Parathyroid adenoma (tissue), 2 donors: ENCODE measurements around the gene MICOS13.

Source experiments
- H2AFZ ChIP-seq: fragments of 300-600 bp; sonication (generic); one replicate; pipeline ENCODE4 v1.7.0; 2017; ENCODE audit warnings: antibody characterized with exemption, mild to moderate bottlenecking
- H3K27ac ChIP-seq: fragments of 300-600 bp; sonication (generic); one replicate; pipeline ENCODE4 v1.7.0; 2017
- H3K27me3 ChIP-seq: fragments of 300-600 bp; sonication (generic); one replicate; pipeline ENCODE4 v1.7.0; 2017; ENCODE audit warnings: low read length; ENCODE audit not compliant: control insufficient read depth, insufficient read depth
- H3K36me3 ChIP-seq: fragments of 300-600 bp; sonication (generic); one replicate; pipeline ENCODE4 v1.7.0; 2017; ENCODE audit warnings: low read length; ENCODE audit not compliant: control insufficient read depth, insufficient read depth
- H3K4me1 ChIP-seq: fragments of 300-600 bp; sonication (generic); one replicate; pipeline ENCODE4 v1.7.0; 2017; ENCODE audit warnings: control low read depth
- H3K4me2 ChIP-seq: fragments of 300-600 bp; sonication (generic); one replicate; pipeline ENCODE4 v1.7.0; 2017; ENCODE audit warnings: low read length
- H3K4me3 ChIP-seq: fragments of 300-600 bp; sonication (generic); one replicate; pipeline ENCODE4 v1.7.0; 2017; ENCODE audit warnings: low read depth, low read length
- H3K79me2 ChIP-seq: fragments of 300-600 bp; sonication (generic); one replicate; pipeline ENCODE4 v1.7.0; 2017; ENCODE audit warnings: control low read depth
- H3K9ac ChIP-seq: fragments of 300-600 bp; sonication (generic); one replicate; pipeline ENCODE4 v1.7.0; 2017; ENCODE audit warnings: mild to moderate bottlenecking
- H3K9me3 ChIP-seq: fragments of 300-600 bp; sonication (generic); one replicate; pipeline ENCODE4 v1.7.0; 2017; ENCODE audit warnings: low read length; ENCODE audit not compliant: control insufficient read depth
- CTCF ChIP-seq: fragments of 300-600 bp; sonication (generic); IDR thresholded peaks from one replicate; pipeline ENCODE4 v1.7.0; 2017; ENCODE audit warnings: antibody characterized with exemption, mild to moderate bottlenecking
- donor health status: primary hyperparathyroidism.

MICOS13 gene

DNA sequence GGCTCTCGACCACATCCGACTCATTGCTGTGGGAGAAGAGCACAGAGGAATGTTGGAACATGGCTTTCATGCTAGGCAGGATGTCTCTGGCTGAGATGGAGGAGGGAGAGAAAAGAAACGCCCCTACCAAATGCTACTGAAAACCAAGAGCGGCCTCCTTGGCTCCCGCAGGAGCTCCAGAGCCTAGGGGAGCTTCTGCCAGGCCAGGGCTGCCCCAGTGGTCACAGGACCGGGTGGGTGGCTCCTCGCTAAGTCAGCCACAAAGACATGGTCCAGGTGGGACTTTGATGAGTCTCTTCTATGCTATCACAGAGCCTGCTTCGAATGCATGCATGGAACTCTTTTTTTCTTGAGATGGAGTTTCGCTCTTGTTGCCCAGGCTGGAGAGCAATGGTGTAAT, 32.9 kb upstream of the MICOS13 start:
- no peaks in the 10 kb centered on the region for H3K4me1 ChIP-seq
- H3K36me3 ChIP-seq, result no peaks in the 10 kb centered on the region
- H3K27me3 ChIP-seq, result no peaks in the 10 kb centered on the region
- H2AFZ ChIP-seq, result no peak overlapping the region
- H3K4me3 ChIP-seq, result no peak overlapping the region
- no peak overlapping the region for H3K27ac ChIP-seq
- no peak overlapping the region for H3K4me2 ChIP-seq
- no peak overlapping the region for H3K9ac ChIP-seq
- no peak for TF ChIP-seq CTCF
- peaks cover 25% of the 10 kb centered on the region for H3K79me2 ChIP-seq
- no peaks in the 10 kb centered on the region for H3K9me3 ChIP-seq

DNA sequence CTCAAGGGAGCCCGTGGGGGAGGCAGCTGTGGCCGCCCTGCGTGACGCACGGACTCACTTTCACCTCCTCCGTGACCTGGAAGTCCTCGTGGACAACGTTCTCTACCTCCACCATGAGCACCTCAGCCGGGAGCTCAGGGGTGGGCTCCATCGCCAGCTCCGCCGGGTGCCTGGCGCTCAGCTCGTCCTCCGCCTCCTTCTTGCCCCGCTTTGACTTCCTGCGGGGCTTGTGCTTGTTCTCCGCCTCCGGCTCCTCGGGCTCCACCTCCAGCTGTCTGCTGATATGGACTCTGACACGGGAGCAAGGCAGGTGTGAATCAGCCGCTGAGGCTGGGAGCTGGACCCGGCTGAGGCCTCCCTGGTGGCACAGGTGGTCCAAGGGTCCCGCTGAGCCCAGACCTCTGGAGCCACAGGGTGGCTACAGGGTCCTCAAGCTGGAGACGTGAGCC, 31.4 kb upstream of the MICOS13 start:
- no peak for TF ChIP-seq CTCF
- Histone ChIP-seq H2AFZ (no peak overlapping the region), H3K9me3 (no peaks in the 10 kb centered on the region), H3K4me3 (no peak overlapping the region), H3K4me2 (no peak overlapping the region), H3K79me2 (peaks cover 10% of the 10 kb centered on the region), H3K27ac (no peak overlapping the region), H3K9ac (no peak overlapping the region), H3K27me3 (no peaks in the 10 kb centered on the region), H3K36me3 (no peaks in the 10 kb centered on the region), H3K4me1 (no peaks in the 10 kb centered on the region)

DNA sequence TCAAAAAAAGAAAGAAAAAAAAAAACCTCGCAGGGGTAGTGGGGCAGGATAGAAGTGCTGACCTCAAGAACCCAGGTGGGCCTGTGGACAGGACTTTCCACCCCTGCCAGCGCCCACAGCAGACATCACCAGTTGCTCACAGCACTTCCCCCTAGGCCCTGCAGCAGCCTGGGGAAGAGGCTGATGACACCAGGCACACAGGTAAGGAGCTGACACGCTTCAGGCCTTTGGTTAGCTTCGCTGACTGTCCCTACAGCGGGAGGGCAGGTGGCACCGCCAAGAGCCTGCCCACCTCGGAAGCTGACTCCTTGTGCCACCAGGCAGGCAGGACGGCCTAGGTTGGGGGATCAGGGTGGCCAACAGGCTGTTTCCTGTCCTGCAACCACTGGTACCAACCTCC, 30.7 kb upstream of the MICOS13 start:
- no peaks in the 10 kb centered on the region for H3K27me3 ChIP-seq
- H3K27ac ChIP-seq, result no peak overlapping the region
- no peaks in the 10 kb centered on the region for H3K9me3 ChIP-seq
- no peak overlapping the region for H3K9ac ChIP-seq
- H2AFZ ChIP-seq, result no peak overlapping the region
- no peaks in the 10 kb centered on the region for H3K36me3 ChIP-seq
- peaks cover 11% of the 10 kb centered on the region for H3K79me2 ChIP-seq
- TF ChIP-seq CTCF, result no peak
- no peak overlapping the region for H3K4me2 ChIP-seq
- H3K4me3 ChIP-seq, result no peak overlapping the region
- H3K4me1 ChIP-seq, result no peaks in the 10 kb centered on the region

DNA sequence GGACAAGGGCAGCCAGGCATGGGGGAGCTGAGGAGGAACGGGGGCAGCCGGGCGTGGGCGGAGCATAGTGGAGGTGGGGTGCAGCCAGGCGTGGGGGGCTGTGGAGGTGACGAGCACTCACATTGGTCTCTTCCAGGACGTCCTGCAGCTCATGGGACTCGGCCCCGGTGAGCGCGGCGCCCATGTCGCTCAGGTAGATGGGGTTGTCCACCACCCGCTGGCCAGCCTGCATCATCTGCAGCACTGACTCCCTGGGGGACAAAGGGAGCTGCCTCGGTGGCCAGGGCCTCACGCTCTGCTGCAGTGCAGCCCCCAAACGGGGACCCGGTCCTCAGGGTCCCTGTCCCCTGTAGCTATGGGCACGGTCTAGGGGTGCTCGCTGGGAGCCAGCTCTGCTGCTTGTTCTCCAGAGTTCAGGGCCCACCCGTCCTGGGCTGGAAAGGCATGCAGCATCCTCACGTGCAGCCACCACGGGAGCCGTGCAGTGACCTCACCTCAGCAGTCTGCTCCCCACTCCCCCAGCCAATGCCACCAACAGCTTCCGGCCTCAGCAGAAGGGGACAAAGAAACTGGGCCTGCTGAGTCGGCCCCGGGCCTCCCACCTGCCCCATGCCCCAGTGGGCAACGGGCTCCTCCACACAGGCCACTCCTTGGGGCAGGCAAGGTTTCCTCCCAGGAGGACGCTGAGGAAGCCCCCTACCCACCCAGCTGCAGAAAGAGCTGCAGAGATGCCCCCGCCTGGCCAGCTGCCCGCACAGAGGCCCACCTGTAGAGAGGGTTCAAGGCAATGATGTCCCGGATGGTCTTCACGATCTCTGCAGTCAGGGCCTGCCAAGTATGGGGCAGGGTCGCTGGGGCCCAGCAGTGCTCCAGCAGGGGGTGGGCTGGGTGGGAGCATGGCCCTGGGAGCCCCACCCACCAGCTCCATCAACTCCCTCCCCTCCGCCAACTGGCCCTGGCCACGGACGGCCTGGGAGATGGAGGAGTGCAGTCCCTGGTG, 27.6 kb upstream of the MICOS13 start:
- no peaks in the 10 kb centered on the region for H3K27me3 ChIP-seq
- H3K9me3 ChIP-seq, result no peaks in the 10 kb centered on the region
- H3K9ac ChIP-seq, result no peak overlapping the region
- no peak overlapping the region for H3K4me2 ChIP-seq
- no peak overlapping the region for H3K27ac ChIP-seq
- H3K4me1 ChIP-seq, result no peaks in the 10 kb centered on the region
- no peak overlapping the region for H3K4me3 ChIP-seq
- no peaks in the 10 kb centered on the region for H3K36me3 ChIP-seq
- TF ChIP-seq CTCF, result no peak
- peaks cover 9% of the 10 kb centered on the region for H3K79me2 ChIP-seq
- no peak overlapping the region for H2AFZ ChIP-seq
